ENCODE measurements around the gene SLC12A7. TPM values are rescaled to one million over a fixed set of nuclear protein-coding genes. Genes with fewer than 3 reads are reported as not detected.

SLC12A7 gene
- total and polyA plus RNA-seq, 2 of the 13 experiments (the other 11 are each of a cell fraction or from before 2014, with no cell fraction given) = 14.0 to 18.5 TPM

GRCh38 chr5:1135696-1136525 is 24.0 kb upstream of the SLC12A7 start (continued):
- TF ChIP-seq, protein P1, sequence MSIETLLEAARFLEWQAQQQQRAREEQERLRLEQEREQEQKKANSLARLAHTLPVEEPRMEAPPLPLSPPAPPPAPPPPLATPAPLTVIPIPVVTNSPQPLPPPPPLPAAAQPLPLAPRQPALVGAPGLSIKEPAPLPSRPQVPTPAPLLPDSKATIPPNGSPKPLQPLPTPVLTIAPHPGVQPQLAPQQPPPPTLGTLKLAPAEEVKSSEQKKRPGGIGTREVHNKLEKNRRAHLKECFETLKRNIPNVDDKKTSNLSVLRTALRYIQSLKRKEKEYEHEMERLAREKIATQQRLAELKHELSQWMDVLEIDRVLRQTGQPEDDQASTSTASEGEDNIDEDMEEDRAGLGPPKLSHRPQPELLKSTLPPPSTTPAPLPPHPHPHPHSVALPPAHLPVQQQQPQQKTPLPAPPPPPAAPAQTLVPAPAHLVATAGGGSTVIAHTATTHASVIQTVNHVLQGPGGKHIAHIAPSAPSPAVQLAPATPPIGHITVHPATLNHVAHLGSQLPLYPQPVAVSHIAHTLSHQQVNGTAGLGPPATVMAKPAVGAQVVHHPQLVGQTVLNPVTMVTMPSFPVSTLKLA (IDR thresholded peaks at IDR 0.05) = peak; percentile 67
- TF ChIP-seq UBTF (CRISPR knock-in tag; IDR thresholded peaks at IDR 0.05) (no peak), E2F5 (CRISPR knock-in tag; conservative IDR thresholded peaks at IDR 0.05) (no peak), MAFG (CRISPR knock-in tag; IDR thresholded peaks at IDR 0.05) (no peak), PRDM10 (CRISPR knock-in tag; IDR thresholded peaks at IDR 0.05; ENCODE audit: low read depth) (no peak), FOXC1 (CRISPR knock-in tag; IDR thresholded peaks at IDR 0.05; ENCODE audit: borderline replicate concordance) (no peak), KLF9 (CRISPR knock-in tag; IDR thresholded peaks at IDR 0.05; ENCODE audit: low read depth) (no peak), ZNF282 (IDR thresholded peaks at IDR 0.05; ENCODE audit: partially characterized antibody) (no peak), ZNF496 (CRISPR knock-in tag; IDR thresholded peaks at IDR 0.05; ENCODE audit: insufficient replicate concordance) (no peak), SMAD9 (CRISPR knock-in tag; IDR thresholded peaks at IDR 0.05) (no peak), U2AF1 (optimal IDR thresholded peaks at IDR 0.05; ENCODE audit: low read depth, low read length) (no peak), ZFP36L1 (CRISPR knock-in tag; IDR thresholded peaks at IDR 0.05) (no peak), BORCS8-MEF2B (CRISPR knock-in tag; IDR thresholded peaks at IDR 0.05) (no peak), ZNF792 (CRISPR knock-in tag; IDR thresholded peaks at IDR 0.05) (no peak)
- TF ChIP-seq, protein P2, sequence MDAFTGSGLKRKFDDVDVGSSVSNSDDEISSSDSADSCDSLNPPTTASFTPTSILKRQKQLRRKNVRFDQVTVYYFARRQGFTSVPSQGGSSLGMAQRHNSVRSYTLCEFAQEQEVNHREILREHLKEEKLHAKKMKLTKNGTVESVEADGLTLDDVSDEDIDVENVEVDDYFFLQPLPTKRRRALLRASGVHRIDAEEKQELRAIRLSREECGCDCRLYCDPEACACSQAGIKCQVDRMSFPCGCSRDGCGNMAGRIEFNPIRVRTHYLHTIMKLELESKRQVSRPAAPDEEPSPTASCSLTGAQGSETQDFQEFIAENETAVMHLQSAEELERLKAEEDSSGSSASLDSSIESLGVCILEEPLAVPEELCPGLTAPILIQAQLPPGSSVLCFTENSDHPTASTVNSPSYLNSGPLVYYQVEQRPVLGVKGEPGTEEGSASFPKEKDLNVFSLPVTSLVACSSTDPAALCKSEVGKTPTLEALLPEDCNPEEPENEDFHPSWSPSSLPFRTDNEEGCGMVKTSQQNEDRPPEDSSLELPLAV (CRISPR knock-in tag; conservative IDR thresholded peaks at IDR 0.05; ENCODE audit: low read depth) = no peak
- TF ChIP-seq, protein P3, sequence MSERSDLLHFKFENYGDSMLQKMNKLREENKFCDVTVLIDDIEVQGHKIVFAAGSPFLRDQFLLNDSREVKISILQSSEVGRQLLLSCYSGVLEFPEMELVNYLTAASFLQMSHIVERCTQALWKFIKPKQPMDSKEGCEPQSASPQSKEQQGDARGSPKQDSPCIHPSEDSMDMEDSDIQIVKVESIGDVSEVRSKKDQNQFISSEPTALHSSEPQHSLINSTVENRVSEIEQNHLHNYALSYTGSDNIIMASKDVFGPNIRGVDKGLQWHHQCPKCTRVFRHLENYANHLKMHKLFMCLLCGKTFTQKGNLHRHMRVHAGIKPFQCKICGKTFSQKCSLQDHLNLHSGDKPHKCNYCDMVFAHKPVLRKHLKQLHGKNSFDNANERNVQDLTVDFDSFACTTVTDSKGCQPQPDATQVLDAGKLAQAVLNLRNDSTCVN (CRISPR knock-in tag; IDR thresholded peaks at IDR 0.05; ENCODE audit: borderline replicate concordance) = no peak
